Measurements from ENCODE around the gene NANS.

- TF ChIP-seq PKNOX1 (IDR thresholded peaks at IDR 0.05) (no peak), CTBP1 (IDR thresholded peaks at IDR 0.05; ENCODE audit: borderline replicate concordance) (no peak), FOXK2 (IDR thresholded peaks at IDR 0.05) (no peak), FOXA1 (IDR thresholded peaks at IDR 0.05) (no peak), FOXM1 (IDR thresholded peaks at IDR 0.05; ENCODE audit: borderline replicate concordance) (no peak), TARDBP (IDR thresholded peaks at IDR 0.05) (no peak), SP1 (IDR thresholded peaks at IDR 0.05) (no peak), ELF4 (IDR thresholded peaks at IDR 0.05) (no peak), BHLHE40 (IDR thresholded peaks at IDR 0.05; ENCODE audit: borderline replicate concordance) (no peak), HDGF (IDR thresholded peaks at IDR 0.05; ENCODE audit: borderline replicate concordance) (no peak)
Observed at GRCh38 chr9:98066235-98066634, 9.7 kb downstream of the NANS start.

Data from HEK293T (cell line).